Putamen (tissue), 1 donor: ENCODE data around the gene S1PR3.

Experiments used
- DNase-seq: peaks from one replicate; pipeline ENCODE4 v3.0.0-alpha.2; 2016; ENCODE audit warnings: low spot score

S1PR3 gene

DNA sequence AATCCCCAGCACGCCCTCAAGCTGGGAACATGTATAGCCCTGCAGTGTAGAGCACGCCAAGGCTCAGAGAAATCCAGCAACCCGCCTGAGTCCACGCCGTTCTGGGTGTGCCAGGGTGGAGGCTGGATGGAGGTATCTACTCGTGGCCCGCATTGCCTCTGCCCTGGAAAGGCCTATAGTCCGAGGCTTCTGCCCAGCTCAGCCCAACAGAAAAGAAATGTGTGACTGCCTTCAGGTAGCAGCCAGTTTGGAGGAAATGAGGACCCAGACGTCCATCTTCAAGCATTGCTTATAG lies 18.2 kb downstream of the S1PR3 start:
- DNase-seq = no peak

- no peak for DNase-seq
These were observed 18.8 kb downstream of the S1PR3 start for GRCh38 chr9:89010056-89010455.

- no peak for DNase-seq
These were observed 19.4 kb downstream of the S1PR3 start for GRCh38 chr9:89010526-89011111.

GRCh38 chr9:89011683-89012082 lies 20.4 kb downstream of the S1PR3 start:
- DNase-seq = no peak

DNA sequence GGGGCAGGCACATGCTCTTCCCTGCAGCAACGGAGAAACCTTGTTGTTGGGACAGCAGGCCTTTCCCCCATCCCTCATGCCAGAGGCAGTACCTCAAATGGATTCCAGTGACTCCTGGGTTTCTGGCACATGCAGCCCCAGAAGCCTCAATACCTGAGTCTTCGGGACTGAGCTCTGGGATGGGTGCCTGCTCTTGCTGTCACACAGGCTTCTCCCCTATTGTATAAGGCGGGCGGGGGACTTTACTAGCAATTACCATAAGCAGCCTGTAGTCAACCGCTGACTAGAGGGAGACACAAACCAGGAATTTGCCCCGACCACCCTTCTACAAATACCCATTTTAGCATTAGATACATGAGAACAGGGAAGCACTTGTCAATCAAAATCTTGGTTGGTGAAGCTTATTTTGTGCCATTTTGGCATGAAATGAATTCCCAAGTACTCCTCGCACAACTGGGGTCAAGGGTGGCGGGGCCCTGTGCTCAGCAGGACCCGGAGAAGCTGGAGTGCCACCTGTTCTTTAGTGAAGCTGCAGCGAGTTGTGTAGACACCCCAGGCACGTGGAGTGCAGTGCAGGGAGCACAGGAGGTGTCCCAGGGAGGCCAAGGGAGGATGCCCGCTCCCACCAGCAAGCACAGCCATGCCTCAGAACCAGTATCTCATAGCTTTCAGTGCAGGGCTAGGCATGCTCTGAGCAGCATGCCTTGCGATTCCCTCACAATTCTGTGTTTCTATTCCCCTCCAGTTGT lies 21.2 kb downstream of the S1PR3 start:
- no peak for DNase-seq

- DNase-seq = no peak
These were observed 22.4 kb downstream of the S1PR3 start for GRCh38 chr9:89013660-89014059.

- DNase-seq = no peak
These were observed 22.9 kb downstream of the S1PR3 start for GRCh38 chr9:89014153-89014552.

- DNase-seq = no peak
These were observed 24.1 kb downstream of the S1PR3 start for GRCh38 chr9:89015336-89015735.

DNA sequence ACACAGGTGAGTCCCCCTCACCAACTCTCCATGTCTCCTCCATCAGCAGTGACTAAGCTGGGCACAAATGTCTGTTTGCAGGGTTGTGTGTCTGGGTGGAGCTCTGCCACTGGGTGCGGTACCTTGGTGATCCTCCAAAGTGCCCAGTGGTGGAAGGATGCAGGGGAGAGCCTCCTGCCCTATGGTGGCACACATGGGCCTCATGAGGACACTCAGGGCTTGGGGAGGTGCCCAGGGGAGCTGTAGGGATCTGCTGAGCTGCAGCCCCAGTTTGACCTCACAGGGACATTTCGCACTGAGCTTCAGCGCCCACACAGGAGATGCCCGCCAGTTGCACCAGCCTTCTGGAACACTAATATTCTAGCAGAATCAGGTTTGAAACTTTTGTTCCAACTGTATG lies 29.5 kb downstream of the S1PR3 start:
- DNase-seq = no peak

DNA sequence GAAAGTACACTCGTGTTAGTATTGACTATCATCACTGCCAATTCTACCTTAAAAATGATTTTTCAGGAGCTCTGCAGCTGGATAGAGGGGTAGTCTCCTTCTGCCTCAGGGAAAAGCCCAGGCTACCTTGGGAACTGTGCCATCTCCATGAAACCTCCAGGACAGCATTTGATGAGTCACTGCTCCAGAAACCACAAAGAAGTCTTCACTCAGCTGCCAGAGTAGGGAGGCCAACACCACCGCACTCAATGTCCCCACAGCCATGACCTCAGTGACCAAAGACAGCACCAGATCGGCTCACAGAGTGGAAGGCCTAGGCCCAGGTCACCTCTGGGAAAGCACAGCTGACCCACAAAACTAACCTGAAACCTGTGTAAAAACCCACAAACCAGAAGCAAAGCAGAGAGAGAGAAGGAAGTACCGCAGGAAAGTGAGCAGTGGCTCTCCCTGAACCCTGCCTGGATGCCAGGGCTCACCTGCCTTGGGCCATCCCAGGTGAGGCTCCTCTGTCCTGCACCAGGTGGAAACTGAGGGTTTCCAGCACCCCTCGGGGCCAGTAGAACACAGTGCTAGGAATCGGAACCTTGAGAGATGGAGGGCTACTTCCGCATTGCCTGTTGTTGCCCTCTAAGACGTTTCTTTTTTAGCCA lies 30.0 kb downstream of the S1PR3 start:
- no peak for DNase-seq

GRCh38 chr9:89022001-89022759 lies 30.9 kb downstream of the S1PR3 start:
- no peak for DNase-seq

GRCh38 chr9:89022902-89023301 lies 31.6 kb downstream of the S1PR3 start:
- DNase-seq = no peak

DNA sequence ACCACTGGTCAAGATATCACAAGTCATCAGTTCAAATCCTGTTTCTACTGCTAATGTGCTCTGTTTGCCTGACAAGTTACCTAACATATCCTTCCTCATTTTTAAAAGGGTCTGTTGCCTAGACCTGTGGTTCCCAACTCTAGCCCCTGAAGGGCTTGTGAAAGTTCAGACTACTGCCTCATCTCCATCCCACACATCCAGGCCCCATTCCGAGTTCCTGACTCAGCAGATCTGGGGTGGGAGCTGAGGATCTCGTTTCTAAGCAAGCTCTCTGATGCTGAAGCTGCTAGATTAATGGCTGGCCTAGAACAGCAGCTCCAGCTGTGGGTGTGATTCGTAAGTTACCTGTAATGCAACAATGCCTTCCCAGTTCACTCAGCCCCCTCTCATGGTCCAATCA lies 32.5 kb downstream of the S1PR3 start:
- no peak for DNase-seq

DNA sequence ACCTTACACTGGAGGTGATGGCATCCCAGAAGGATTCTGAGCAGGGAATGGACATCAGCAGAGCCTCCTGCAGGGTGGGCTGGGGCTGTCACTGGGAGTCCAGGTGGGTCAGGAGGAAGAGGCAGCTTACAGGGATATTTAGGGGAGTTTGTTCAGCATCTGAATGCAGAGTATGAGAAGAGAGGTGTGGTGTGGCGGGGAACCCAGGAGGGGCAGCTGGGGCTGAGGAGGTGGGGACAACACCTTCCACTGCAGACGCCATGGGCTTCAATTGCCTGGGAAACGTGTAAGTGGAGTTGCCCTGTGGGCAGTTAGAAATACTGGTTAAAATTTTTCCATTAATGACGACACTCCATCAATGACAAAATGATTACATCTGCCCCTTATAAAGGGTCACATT lies 33.5 kb downstream of the S1PR3 start:
- DNase-seq = no peak

- no peak for DNase-seq
These were observed 34.3 kb downstream of the S1PR3 start for GRCh38 chr9:89025553-89025952.

GRCh38 chr9:89026876-89027275 lies 35.6 kb downstream of the S1PR3 start:
- no peak for DNase-seq

DNA sequence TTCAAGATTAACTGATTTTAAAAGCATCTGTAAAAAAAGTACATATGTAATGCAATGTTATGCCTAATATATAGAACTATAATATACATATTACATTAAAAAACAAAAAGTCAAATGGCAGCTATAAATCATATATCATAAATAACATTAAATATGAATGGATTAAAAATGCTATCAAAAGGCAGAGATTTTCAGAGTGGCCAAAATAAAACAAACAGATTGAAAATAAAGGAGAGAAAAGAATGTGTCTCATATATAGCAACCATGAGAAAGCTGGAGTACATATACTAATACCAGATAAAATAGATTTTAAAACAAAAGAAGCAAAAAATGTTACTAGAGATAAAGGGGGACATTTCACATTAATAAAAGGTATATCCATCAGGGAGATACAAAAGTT lies 38.5 kb downstream of the S1PR3 start:
- no peak for DNase-seq

DNA sequence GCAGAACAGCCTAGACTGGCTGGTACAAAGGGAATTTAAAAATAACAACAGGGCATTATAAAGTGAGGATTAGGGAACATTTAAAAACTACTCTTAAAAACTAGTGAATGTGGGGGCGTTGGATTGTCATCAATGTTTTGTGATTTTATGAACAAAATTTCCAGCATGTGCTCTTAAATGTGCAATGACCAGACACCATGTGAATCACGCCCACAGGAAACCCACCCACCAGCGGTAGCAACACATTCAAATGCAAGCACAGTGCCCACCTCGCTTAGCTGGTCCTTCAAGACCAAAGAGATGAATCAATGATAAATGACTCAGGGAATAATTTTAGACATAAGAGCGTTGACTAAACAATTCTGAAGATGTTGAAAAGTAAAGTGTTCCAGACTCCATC lies 40.9 kb downstream of the S1PR3 start:
- no peak for DNase-seq

DNA sequence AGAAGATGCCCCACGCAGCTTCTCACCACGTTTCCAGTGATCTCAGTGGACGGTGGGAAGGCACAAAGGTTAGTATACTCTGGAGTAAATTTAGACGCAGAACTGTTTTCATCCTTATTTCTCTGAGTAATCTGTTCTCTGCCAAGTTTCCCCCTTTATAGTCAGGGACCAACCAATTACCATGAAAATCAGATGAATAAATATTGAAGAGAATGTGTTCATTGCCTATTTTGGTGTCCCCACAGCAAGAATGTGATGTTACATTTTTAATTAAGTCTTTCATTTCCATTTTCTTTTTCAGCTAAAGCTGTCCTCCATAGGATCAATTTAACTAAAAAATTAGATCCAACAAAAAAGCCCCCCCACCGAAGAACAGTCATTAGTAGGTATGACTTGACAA lies 41.4 kb downstream of the S1PR3 start:
- no peak for DNase-seq

- DNase-seq = no peak
These were observed 45.1 kb downstream of the S1PR3 start for GRCh38 chr9:89036383-89036782.

- DNase-seq = peak; percentile 30
These were observed 45.6 kb downstream of the S1PR3 start for GRCh38 chr9:89036891-89037290.

GRCh38 chr9:89037346-89037745 lies 46.1 kb downstream of the S1PR3 start:
- DNase-seq = no peak

DNA sequence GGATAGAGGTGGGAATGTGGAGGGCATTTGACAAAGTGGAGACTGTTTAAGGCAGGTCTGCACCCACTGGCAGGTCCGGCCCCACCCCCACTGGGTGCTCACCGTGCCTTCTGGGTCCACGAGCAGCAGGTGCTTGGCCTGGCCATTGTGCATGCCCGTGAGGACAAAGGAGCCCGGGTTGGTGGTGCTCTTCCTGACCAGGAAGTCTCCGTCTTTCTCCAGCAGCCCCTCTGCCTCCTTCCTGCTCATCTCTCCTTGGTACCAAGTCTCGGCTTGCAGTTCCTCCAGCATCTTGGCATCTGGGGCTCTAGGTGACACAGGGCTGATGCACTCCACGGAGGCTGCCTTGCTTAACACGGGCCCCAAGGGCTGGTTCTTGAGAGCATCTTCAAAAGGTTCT lies 46.6 kb downstream of the S1PR3 start:
- DNase-seq = no peak
